GM18505 (cell line): ENCODE results near the gene CMTM8.

Source experiments
- ATAC-seq: cut with Tn5 transposase; IDR thresholded peaks from one replicate; pipeline ENCODE4 v1.9.1; 2021; ENCODE audit not compliant: unreplicated experiment
- POLR2A ChIP-seq: IDR thresholded peaks from 4 replicates; pipeline ENCODE4 v1.6.1; 2011; ENCODE audit warnings: borderline replicate concordance; ENCODE audit not compliant: insufficient read depth, insufficient read length; ENCODE audit errors: extremely low read depth

The CMTM8 gene

DNA sequence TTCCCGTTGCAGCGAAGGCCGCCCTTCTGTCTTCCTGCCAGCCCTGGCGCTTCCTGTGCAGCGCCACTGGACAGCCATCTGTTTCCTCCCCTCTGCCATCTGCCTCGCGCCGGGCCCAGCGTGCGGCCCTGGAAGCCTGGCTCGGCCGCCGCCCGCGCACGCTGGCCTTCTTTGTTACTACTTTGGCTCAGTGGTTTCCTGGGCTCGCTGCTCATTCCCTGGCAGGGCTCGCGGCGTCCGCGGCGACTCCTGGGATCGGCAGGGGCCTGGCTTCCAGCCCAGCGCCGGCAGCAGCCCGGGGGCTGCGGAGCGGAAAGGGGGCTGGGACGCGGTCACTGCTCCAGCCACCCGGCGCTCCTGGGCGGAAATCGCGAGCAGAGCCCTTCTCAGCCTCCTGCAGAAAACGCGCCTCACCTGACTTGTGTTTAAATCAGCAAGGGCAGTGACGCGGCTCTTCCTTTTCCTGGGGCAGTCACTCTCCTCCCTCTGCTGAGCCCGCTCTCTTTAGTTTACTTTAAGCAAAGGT, 163.1 kb downstream of the CMTM8 start:
- TF ChIP-seq POLR2A: peak; percentile 18
- peak; percentile 70 for ATAC-seq

DNA sequence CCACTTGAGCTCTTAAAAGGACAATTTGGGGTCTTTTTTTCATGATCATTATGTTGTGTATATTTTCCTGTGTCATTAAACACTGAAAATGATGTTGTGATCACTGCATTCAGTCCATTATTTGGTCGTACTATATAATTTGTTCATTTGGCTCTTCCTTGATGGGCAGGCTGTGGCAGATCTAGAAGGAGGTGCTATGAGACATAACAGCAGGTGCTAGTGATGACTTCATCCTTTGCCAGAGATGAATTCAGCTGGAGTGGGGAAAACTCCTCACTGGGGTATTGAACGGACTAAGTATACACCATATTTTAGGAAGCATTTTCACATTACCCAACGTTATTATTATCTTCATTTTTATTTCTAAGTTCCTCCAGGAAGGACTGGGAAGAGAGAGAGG, 165.2 kb downstream of the CMTM8 start:
- no peak for ATAC-seq
- no peak for TF ChIP-seq POLR2A

DNA sequence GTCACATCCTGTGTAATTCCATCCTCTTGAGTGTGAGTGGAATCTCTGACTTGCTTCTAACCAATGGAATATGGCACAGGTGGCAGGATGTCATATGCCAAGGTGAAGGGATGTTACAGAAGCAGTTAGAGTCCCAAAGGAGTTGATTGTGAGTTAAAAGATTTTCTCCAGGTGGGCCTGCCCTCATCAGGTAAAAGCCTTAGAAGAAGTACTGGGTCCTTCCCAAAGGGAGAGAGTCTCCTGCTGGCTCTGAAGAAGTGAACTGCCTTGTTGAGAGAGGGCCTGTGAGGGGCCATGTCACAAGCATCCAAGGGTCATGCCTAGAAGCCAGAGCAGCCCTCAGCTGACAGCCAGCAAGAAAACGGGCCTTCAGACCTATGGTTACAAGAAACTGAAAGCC, 166.2 kb downstream of the CMTM8 start:
- no peak for TF ChIP-seq POLR2A
- ATAC-seq: no peak

GRCh38 chr3:32405155-32405554, 166.7 kb downstream of the CMTM8 start:
- TF ChIP-seq POLR2A: no peak
- no peak for ATAC-seq

GRCh38 chr3:32405711-32406323, 167.3 kb downstream of the CMTM8 start:
- no peak for TF ChIP-seq POLR2A
- ATAC-seq: no peak

DNA sequence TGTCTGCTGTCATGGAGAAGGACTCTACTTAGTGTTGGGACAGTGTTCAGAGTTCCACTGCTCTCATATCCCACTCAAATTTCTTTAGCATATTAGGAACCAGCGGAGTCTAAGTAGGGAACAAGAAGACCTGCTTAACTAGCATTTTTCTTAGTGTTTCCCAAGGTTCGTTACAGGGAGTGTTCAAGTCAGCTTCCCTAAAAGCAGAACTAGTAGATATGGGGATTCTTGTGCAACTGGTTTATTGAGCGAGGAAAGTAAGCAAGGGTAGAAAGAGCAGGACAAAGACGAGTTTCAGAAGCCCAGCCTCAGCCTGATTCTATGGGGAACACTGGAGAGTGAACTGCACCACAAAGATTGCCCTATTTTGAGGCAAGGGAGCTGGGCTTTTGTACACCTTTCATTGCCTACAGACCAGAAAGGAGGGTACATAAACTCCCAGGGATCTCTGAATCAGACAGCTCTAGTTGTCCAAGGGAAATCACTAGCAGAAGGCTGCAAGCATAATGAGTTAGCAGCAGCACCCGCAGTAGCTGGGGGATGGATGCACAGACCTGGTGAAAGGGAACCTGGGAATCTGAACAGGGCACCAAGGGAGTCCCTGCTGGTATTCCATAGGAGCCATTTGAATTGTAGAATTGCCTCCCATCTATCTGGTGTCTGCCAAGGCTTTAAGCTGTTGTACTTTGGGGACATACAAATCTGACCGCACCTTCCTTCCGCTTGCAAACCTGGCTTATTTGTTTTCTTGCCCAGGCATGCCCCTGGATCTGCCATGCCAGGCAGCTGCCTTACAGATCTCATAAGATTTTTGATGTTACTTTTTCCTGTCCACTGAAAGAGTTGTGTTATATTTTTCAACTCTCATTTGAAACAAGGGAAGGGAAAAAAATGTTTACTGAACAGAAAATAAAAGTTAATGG, 168.3 kb downstream of the CMTM8 start:
- ATAC-seq: no peak
- no peak for TF ChIP-seq POLR2A

DNA sequence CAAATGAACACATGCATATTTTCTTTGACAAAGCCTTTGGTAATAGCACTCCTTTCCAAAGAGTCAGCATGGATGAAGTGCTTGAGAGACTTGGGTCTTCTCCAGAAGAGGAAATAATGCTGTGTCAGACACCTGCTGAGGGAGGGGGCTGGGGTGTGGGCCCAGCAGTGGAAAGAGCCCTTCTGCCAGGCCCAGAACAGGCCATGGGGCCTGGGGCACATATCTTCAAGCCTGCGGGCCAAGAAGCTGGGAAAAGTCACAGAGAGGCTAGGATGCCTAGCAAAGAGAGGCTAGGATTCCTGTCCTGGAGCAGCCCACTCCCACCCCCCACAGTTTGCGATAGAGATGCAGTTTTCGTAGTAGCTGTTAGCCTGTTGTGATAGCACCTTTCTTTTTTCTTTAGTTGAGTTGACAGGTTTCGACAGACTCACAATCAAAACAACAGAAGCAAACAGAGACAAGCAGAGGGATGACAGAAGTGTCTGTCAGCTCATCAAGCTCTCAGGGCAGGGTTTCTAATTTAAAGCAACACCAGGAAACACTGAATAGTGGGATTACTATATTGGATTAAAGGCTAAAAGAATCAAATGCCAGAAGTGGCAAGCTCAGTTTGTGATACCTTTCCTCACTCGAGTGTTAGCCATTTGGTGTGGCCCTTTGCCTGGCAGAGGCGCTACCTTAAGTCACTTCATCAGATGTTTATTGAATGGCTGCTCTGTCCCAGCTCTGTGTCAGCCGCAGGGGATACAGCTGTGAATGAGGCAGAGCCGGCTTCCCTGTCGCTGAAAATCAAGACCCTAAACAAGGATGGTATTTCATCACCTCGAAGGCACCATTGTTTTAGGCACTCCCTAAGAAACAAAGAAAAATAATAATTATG, 172.1 kb downstream of the CMTM8 start:
- no peak for ATAC-seq
- TF ChIP-seq POLR2A: no peak

GRCh38 chr3:32411442-32411841, 173.0 kb downstream of the CMTM8 start:
- ATAC-seq: no peak
- TF ChIP-seq POLR2A: no peak

DNA sequence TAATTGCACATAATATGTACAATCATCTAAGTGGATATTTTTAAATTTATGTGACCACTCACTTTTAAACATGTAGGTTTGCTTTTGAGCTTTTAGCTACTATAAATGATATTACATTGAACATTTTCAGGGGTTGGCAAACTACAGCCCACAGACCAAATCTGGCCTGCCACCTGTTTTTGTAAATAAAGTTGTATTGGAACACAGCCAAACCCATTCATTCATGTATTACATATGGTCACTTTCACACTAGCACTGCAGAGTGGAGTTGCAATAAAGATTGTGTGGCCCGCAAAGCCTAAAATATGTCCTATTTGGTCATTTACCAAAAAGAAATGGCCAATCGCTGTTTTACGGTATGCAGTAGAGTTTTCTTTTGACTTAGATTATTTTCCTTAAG, 174.4 kb downstream of the CMTM8 start:
- ATAC-seq: no peak
- no peak for TF ChIP-seq POLR2A

GRCh38 chr3:32413845-32414521, 175.5 kb downstream of the CMTM8 start:
- ATAC-seq: no peak
- no peak for TF ChIP-seq POLR2A

DNA sequence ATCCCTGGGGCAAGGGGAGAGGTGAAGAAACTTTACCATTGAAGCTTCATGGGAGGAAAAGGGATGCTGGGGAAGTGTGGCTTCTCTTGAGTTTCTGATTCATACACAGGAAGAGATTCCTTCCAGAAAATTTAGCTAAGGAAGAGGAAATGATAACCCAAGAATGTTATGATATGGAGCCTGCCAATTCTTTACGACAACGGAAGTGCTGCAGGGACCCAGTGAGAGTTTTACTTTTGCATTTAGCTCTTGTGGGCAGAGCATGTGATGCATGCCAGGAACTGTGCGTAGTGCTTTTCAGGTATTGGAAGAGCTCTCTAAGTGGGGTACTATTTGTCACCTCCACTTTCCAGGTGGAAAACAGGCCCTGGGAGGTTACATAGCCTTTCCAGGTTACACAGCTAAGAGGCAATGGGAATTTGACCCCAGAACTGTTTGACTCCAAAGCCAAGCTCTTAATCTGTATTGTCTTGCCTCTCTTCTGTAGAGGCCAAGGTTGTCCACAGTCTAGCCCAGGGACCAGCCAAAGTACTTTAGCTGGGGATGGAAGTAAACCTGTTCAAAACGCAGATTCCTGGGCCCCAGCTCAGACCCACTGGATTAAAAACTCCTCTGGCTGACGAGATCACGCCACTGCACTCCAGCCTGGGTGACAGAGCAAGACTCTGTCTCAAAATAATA, 176.2 kb downstream of the CMTM8 start:
- ATAC-seq: no peak
- no peak for TF ChIP-seq POLR2A

DNA sequence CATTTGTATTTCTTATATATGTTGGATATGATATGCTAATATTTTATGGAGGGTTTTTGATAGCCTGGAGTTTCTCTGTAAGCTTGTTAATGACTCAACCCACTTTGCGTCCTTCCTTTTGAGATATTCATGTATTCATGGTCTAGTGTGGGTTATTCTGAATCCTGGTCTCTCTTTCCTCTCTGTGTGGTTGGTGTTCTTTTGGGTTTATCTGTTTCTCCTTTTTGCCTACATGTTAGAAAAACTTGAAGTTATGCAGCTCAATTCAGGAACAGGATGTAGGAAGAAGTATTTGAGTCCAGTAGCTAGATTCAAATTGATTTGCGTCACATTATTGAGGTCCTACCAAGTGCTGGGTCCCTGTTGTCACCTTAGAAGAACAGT, 181.3 kb downstream of the CMTM8 start:
- TF ChIP-seq POLR2A: no peak
- no peak for ATAC-seq
